Measurements from ENCODE around the gene SLC22A17. TPM values are rescaled to one million over a fixed set of nuclear protein-coding genes. Genes with fewer than 3 reads are reported as not detected.

The SLC22A17 gene
- total and polyA plus RNA-seq, 4 donors = 1.1 to 14.6 (median 2.6) TPM

DNA sequence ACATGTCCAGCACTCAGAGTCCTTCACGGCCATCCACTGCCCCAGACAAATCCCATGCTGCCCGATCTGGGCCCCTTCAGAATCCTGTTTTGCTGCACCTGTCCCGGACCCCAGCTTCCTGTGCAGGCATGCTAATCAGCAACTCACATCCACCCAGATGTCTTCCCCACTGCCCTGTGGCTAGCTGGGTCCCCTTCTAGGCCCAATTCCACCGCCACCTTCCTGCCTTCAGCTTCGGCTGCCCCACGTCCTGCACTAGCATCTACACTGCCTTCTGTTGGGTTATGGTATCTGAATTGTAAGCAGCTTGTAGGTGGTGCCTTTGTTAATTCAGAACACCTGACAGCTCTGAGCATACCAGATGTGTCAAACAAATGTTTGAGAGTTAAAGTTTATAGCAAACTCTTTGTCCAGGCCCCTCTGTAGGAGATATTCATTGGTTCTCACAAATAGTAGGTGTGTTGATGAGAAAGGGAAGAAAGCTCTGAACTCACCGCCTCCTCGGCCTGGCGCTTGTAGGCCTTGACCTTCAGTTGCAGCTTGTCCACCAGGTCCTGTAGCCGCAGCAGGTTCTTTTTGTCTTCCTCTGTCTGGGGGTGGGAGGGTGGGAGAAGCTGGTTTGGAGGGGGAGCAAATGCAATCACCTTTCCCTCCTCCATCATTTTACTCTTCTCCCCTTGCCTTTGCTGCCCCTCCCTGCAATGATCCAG, 30.2 kb upstream of the SLC22A17 start:
- no peak for TF ChIP-seq HNF4G (IDR thresholded peaks at IDR 0.05)
- no peak for TF ChIP-seq GABPA (IDR thresholded peaks at IDR 0.05 in 1 of 2, conservative IDR thresholded peaks at IDR 0.05 in 1 of 2)
- TF ChIP-seq SP1 (IDR thresholded peaks at IDR 0.05) = no peak
- Histone ChIP-seq H3K9me3 (ENCODE audit: control insufficient read depth in 4 of 4, low read length in 3 of 4) (no peaks in the 10 kb centered on the region), H3K27me3 (ENCODE audit: control insufficient read depth in 4 of 4, insufficient read depth in 4 of 4, low read length in 3 of 4) (no peaks in the 10 kb centered on the region), H3K4me3 (ENCODE audit: low read depth in 1 of 3, low read length in 3 of 3) (no peak overlapping the region), H3K36me3 (ENCODE audit: control insufficient read depth in 4 of 4, insufficient read depth in 3 of 4, low read depth in 1 of 4, low read length in 3 of 4) (no peaks in the 10 kb centered on the region), H3K4me1 (ENCODE audit: control insufficient read depth in 4 of 4, insufficient read depth in 4 of 4, low read length in 3 of 4) (no peaks in the 10 kb centered on the region), H3K9ac (ENCODE audit: low read depth in 1 of 2, low read length in 2 of 2) (no peak overlapping the region), H3K27ac (ENCODE audit: low read depth in 1 of 2, low read length in 2 of 2) (no peak overlapping the region)
- DNase-seq (ENCODE audit: low spot score) = no peak
- WGBS = 73% methylated on average over 10 of the region's 10 CpGs

- H3K4me1 ChIP-seq (ENCODE audit: control insufficient read depth in 4 of 4, insufficient read depth in 4 of 4, low read length in 3 of 4) = no peaks in the 10 kb centered on the region
- H3K27ac ChIP-seq (ENCODE audit: low read depth in 1 of 2, low read length in 2 of 2) = no peak overlapping the region
- no peak for DNase-seq (ENCODE audit: low spot score)
- no peaks in the 10 kb centered on the region for H3K27me3 ChIP-seq (ENCODE audit: control insufficient read depth in 4 of 4, insufficient read depth in 4 of 4, low read length in 3 of 4)
- no peaks in the 10 kb centered on the region for H3K36me3 ChIP-seq (ENCODE audit: control insufficient read depth in 4 of 4, insufficient read depth in 3 of 4, low read depth in 1 of 4, low read length in 3 of 4)
- 87% methylated on average over 6 of the region's 6 CpGs for WGBS
- H3K4me3 ChIP-seq (ENCODE audit: low read depth in 1 of 3, low read length in 3 of 3) = no peak overlapping the region
- TF ChIP-seq RXRA (IDR thresholded peaks at IDR 0.05) = no peak
- TF ChIP-seq RAD21 (IDR thresholded peaks at IDR 0.05) = no peak
- no peak for TF ChIP-seq FOXA1 (IDR thresholded peaks at IDR 0.05)
- no peak for TF ChIP-seq YY1 (IDR thresholded peaks at IDR 0.05)
- H3K9ac ChIP-seq (ENCODE audit: low read depth in 1 of 2, low read length in 2 of 2) = no peak overlapping the region
- no peaks in the 10 kb centered on the region for H3K9me3 ChIP-seq (ENCODE audit: control insufficient read depth in 4 of 4, low read length in 3 of 4)
Observed at GRCh38 chr14:23382276-23382675, 29.6 kb upstream of the SLC22A17 start.

GRCh38 chr14:23381871-23382270, 29.2 kb upstream of the SLC22A17 start:
- Histone ChIP-seq H3K27ac (ENCODE audit: low read depth in 1 of 2, low read length in 2 of 2) (no peak overlapping the region), H3K9me3 (ENCODE audit: control insufficient read depth in 4 of 4, low read length in 3 of 4) (no peaks in the 10 kb centered on the region), H3K9ac (ENCODE audit: low read depth in 1 of 2, low read length in 2 of 2) (no peak overlapping the region), H3K27me3 (ENCODE audit: control insufficient read depth in 4 of 4, insufficient read depth in 4 of 4, low read length in 3 of 4) (no peaks in the 10 kb centered on the region), H3K4me3 (ENCODE audit: low read depth in 1 of 3, low read length in 3 of 3) (no peak overlapping the region), H3K4me1 (ENCODE audit: control insufficient read depth in 4 of 4, insufficient read depth in 4 of 4, low read length in 3 of 4) (no peaks in the 10 kb centered on the region), H3K36me3 (ENCODE audit: control insufficient read depth in 4 of 4, insufficient read depth in 3 of 4, low read depth in 1 of 4, low read length in 3 of 4) (no peaks in the 10 kb centered on the region)
- TF ChIP-seq GABPA (IDR thresholded peaks at IDR 0.05 in 1 of 2, conservative IDR thresholded peaks at IDR 0.05 in 1 of 2) = no peak
- TF ChIP-seq, protein P1, sequence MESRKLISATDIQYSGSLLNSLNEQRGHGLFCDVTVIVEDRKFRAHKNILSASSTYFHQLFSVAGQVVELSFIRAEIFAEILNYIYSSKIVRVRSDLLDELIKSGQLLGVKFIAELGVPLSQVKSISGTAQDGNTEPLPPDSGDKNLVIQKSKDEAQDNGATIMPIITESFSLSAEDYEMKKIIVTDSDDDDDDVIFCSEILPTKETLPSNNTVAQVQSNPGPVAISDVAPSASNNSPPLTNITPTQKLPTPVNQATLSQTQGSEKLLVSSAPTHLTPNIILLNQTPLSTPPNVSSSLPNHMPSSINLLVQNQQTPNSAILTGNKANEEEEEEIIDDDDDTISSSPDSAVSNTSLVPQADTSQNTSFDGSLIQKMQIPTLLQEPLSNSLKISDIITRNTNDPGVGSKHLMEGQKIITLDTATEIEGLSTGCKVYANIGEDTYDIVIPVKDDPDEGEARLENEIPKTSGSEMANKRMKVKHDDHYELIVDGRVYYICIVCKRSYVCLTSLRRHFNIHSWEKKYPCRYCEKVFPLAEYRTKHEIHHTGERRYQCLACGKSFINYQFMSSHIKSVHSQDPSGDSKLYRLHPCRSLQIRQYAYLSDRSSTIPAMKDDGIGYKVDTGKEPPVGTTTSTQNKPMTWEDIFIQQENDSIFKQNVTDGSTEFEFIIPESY (IDR thresholded peaks at IDR 0.05) = no peak
- no peak for TF ChIP-seq SP1 (IDR thresholded peaks at IDR 0.05)
- no peak for TF ChIP-seq JUND (IDR thresholded peaks at IDR 0.05)
- TF ChIP-seq, protein P2, sequence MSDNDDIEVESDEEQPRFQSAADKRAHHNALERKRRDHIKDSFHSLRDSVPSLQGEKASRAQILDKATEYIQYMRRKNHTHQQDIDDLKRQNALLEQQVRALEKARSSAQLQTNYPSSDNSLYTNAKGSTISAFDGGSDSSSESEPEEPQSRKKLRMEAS (IDR thresholded peaks at IDR 0.05) = no peak
- TF ChIP-seq REST (IDR thresholded peaks at IDR 0.05) = no peak
- no peak for TF ChIP-seq HNF4G (IDR thresholded peaks at IDR 0.05)
- no peak for TF ChIP-seq RAD21 (IDR thresholded peaks at IDR 0.05)
- TF ChIP-seq EGR1 (IDR thresholded peaks at IDR 0.05; ENCODE audit: low read depth in 2 of 2) = no peak
- TF ChIP-seq FOXA1 (IDR thresholded peaks at IDR 0.05) = no peak
- TF ChIP-seq ATF3 (IDR thresholded peaks at IDR 0.05) = no peak
- no peak for TF ChIP-seq TAF1 (conservative IDR thresholded peaks at IDR 0.05)
- no peak for TF ChIP-seq RXRA (IDR thresholded peaks at IDR 0.05)
- TF ChIP-seq NR2F2 (IDR thresholded peaks at IDR 0.05) = no peak
- TF ChIP-seq YY1 (IDR thresholded peaks at IDR 0.05) = no peak
- no peak for TF ChIP-seq FOXA2 (IDR thresholded peaks at IDR 0.05)
- no peak for TF ChIP-seq HNF4A (conservative IDR thresholded peaks at IDR 0.05)
- TF ChIP-seq, protein P3, sequence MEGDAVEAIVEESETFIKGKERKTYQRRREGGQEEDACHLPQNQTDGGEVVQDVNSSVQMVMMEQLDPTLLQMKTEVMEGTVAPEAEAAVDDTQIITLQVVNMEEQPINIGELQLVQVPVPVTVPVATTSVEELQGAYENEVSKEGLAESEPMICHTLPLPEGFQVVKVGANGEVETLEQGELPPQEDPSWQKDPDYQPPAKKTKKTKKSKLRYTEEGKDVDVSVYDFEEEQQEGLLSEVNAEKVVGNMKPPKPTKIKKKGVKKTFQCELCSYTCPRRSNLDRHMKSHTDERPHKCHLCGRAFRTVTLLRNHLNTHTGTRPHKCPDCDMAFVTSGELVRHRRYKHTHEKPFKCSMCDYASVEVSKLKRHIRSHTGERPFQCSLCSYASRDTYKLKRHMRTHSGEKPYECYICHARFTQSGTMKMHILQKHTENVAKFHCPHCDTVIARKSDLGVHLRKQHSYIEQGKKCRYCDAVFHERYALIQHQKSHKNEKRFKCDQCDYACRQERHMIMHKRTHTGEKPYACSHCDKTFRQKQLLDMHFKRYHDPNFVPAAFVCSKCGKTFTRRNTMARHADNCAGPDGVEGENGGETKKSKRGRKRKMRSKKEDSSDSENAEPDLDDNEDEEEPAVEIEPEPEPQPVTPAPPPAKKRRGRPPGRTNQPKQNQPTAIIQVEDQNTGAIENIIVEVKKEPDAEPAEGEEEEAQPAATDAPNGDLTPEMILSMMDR (IDR thresholded peaks at IDR 0.05; ENCODE audit: low read depth, low read length, missing input control) = no peak
- WGBS = 60% methylated on average over 3 of the region's 3 CpGs
- DNase-seq (ENCODE audit: low spot score) = no peak
